Measurements from ENCODE around the gene RPGR.

The RPGR gene

DNA sequence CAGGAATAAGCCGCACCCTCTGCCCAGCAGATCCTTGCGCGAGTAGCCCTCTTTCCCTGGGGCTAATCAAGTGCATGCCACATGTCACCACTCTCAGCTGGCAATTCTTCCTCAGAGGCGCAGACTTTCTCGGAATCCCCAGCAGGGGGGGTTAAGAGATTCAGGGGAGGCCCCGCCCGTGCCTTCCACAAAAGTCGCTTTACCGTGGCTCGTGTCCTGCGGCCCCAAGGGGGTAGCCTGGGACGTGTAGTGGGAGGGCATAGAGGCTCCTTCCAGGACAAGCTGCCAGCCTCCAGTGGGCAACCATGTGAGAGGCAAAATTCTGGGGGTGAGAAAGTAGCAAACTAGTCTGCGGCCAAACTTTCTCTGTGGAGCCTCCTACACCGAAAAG is 107.3 kb downstream of the RPGR start:
- no peaks in the 10 kb centered on the region for H3K4me1 Mint-ChIP-seq (ENCODE audit: low read depth)
- no peak overlapping the region for H3K27ac Mint-ChIP-seq
- no peaks in the 10 kb centered on the region for H3K36me3 Mint-ChIP-seq (ENCODE audit: low read depth)
- H3K27me3 Mint-ChIP-seq (ENCODE audit: low read depth), result peaks cover 48% of the 10 kb centered on the region
- H3K9me3 Mint-ChIP-seq, result no peaks in the 10 kb centered on the region
- no peak overlapping the region for H3K4me3 Mint-ChIP-seq
